Thyroid gland (tissue), 4 donors: ENCODE measurements around the gene KRTAP21-3.

Source experiments
- POLR2A ChIP-seq, 2 donors: fragments of 450-650 bp; IDR thresholded peaks; one replicate each; pipeline ENCODE4 v1.6.1; 2017; ENCODE audit warnings: antibody characterized with exemption in 2 of 2, mild to moderate bottlenecking in 2 of 2, moderate library complexity in 1 of 2
- TF ChIP-seq, protein P1 (sequence below), 6 experiments: fragments of 200-600 bp in 3 of 6; fragments of 450-650 bp in 3 of 6; sonication (generic) in 3 of 6; IDR thresholded peaks; one replicate each; pipeline ENCODE4 v1.5.1; 2016 to 2019; ENCODE audit warnings: antibody characterized with exemption in 6 of 6, mild to moderate bottlenecking in 2 of 6, inconsistent platforms in 1 of 6, moderate library complexity in 1 of 6

- TF ChIP-seq, protein P1, sequence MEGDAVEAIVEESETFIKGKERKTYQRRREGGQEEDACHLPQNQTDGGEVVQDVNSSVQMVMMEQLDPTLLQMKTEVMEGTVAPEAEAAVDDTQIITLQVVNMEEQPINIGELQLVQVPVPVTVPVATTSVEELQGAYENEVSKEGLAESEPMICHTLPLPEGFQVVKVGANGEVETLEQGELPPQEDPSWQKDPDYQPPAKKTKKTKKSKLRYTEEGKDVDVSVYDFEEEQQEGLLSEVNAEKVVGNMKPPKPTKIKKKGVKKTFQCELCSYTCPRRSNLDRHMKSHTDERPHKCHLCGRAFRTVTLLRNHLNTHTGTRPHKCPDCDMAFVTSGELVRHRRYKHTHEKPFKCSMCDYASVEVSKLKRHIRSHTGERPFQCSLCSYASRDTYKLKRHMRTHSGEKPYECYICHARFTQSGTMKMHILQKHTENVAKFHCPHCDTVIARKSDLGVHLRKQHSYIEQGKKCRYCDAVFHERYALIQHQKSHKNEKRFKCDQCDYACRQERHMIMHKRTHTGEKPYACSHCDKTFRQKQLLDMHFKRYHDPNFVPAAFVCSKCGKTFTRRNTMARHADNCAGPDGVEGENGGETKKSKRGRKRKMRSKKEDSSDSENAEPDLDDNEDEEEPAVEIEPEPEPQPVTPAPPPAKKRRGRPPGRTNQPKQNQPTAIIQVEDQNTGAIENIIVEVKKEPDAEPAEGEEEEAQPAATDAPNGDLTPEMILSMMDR (IDR thresholded peaks at IDR 0.05), result no peak
- TF ChIP-seq POLR2A (IDR thresholded peaks at IDR 0.05), result no peak
Observed at GRCh38 chr21:30672985-30673650, 45.5 kb downstream of the KRTAP21-3 start.
